IPS-15b (cell line): ENCODE results near the gene HDAC2.
"Not testable (repeated sequence)": the region's sequence is repeated elsewhere in the genome, so short reads cannot be mapped to it uniquely, and the experiment has no call there.

Experiments used
- H3K27me3 ChIP-seq: one replicate; pipeline ENCODE4 v1.6.1; 2013; ENCODE audit warnings: low read length; ENCODE audit not compliant: control insufficient read depth, insufficient read depth
- H3K36me3 ChIP-seq: one replicate; pipeline ENCODE4 v1.6.1; 2013; ENCODE audit warnings: low read length; ENCODE audit not compliant: control insufficient read depth, insufficient read depth
- H3K4me1 ChIP-seq: one replicate; pipeline ENCODE4 v1.6.1; 2013; ENCODE audit warnings: mild to moderate bottlenecking, low read length; ENCODE audit not compliant: control insufficient read depth, insufficient read depth
- H3K4me3 ChIP-seq: one replicate; pipeline ENCODE4 v1.5.1; 2013; ENCODE audit warnings: low read depth, low read length
- H3K9ac ChIP-seq: one replicate; pipeline ENCODE4 v1.6.1; 2013; ENCODE audit warnings: low read depth, mild to moderate bottlenecking, low read length
- H3K9me3 ChIP-seq: one replicate; pipeline ENCODE4 v1.6.1; 2013; ENCODE audit warnings: mild to moderate bottlenecking, low read length; ENCODE audit not compliant: control insufficient read depth, insufficient read depth

The HDAC2 gene

DNA sequence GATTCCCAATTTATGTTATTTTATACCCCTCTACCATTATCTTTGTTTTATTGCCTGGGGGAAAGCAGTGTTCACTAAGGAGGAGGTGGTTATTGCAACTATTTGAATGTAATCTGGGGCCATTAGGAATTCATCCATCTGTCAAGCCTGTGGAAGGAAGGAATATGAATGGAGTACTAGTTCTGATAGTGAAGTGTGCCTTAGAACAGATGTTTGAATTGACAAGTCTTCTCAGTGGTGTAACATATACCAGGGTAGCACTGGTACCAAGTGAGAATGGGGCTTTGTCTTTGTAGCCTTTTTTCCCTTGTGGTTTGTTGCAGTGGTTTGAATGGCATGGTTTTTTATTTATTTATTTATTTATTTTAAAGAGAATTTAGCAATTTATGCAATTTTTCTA, 27.9 kb upstream of the HDAC2 start:
- Histone ChIP-seq H3K27me3 (no peaks in the 10 kb centered on the region), H3K36me3 (no peaks in the 10 kb centered on the region), H3K9ac (no peak overlapping the region), H3K9me3 (no peaks in the 10 kb centered on the region), H3K4me3 (no peak overlapping the region), H3K4me1 (peaks cover 11% of the 10 kb centered on the region)

DNA sequence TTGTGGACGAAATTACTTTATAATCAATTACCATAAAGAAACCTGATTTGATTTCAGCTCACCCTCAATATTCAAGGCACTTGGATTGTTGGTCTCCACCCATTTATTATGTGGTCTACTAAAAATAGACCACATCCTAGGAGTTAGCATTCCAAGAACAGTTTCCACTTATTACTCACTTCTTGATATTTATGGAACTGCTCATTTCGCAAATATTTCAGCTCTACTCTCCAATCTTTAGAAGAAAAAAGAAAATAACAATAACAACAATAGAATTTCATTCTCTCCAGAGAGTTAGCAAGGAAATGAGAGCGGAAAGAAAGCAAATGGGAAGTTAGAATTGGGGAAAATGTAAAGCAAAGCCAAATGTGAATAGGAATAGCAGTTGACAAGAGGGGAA, 26.2 kb upstream of the HDAC2 start:
- Histone ChIP-seq H3K9me3 (no peaks in the 10 kb centered on the region), H3K4me1 (peaks cover 4% of the 10 kb centered on the region), H3K27me3 (no peaks in the 10 kb centered on the region), H3K36me3 (no peaks in the 10 kb centered on the region), H3K9ac (no peak overlapping the region), H3K4me3 (no peak overlapping the region)

DNA sequence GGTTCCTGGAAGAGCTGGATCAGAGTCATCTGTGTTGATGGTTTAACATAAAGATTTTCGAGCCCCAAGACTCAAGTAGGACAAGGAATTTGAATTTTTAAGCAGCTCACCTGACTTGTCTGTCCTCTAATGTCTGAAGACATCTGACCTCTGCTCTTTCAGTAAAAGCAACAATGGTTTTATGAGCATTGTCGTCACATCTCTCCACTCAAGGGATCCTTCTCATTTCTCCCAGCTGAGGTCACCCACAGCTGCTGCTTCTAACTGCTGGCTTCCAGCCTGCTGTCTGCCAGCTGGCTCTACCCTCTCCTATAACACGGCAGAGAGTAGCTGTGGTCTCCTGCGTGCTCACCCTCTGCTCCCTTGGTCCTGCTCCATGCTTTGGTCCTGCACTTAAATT, 24.7 kb upstream of the HDAC2 start:
- H3K27me3 ChIP-seq, result no peaks in the 10 kb centered on the region
- no peaks in the 10 kb centered on the region for H3K36me3 ChIP-seq
- no peak overlapping the region for H3K4me3 ChIP-seq
- H3K9ac ChIP-seq, result no peak overlapping the region
- H3K9me3 ChIP-seq, result no peaks in the 10 kb centered on the region
- peaks cover 4% of the 10 kb centered on the region for H3K4me1 ChIP-seq

DNA sequence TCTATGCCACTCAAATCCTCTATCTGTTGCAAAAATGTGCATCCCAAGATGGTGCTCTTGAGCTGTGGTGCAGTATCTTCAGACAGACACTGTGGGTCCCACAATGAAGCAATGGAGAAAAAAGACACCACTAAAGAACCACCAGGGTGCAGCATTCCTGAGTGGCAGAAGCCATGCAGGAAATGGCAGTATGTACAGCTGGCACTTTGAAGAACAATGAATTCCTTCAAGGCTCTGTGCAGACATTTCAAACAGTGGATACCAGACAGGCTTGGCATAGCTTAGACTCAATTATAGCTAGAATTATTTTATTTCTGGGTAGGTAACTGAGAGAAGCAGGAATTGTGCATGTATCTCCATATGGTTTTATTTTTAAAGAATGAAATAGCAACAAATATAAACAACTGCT, 24.0 kb upstream of the HDAC2 start:
- no peak overlapping the region for H3K4me3 ChIP-seq
- H3K9me3 ChIP-seq, result no peaks in the 10 kb centered on the region
- no peaks in the 10 kb centered on the region for H3K27me3 ChIP-seq
- H3K36me3 ChIP-seq, result no peaks in the 10 kb centered on the region
- no peak overlapping the region for H3K9ac ChIP-seq
- H3K4me1 ChIP-seq, result peaks cover 4% of the 10 kb centered on the region

DNA sequence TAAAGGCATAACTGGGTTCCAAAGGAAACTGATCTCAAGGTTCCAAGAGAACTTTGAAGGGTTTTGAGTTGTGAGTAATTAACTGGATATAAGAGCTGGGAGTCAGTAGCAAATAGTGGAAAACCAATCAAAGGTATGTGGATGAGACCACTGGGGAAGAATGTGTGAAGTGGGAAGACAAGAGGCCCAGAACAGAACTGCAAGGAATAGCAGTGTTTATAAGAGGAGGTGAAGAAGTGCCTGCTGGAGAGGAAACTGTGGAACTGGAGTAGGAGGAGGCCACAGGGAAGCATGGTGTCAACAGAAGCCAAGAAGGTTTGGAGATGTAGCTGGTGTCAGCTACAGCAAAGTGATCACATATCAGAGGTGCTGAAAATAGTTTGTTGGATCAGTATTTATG, 18.7 kb upstream of the HDAC2 start:
- H3K4me1 ChIP-seq, result no peaks in the 10 kb centered on the region
- no peak overlapping the region for H3K4me3 ChIP-seq
- no peaks in the 10 kb centered on the region for H3K9me3 ChIP-seq
- no peak overlapping the region for H3K9ac ChIP-seq
- no peaks in the 10 kb centered on the region for H3K36me3 ChIP-seq
- no peaks in the 10 kb centered on the region for H3K27me3 ChIP-seq

DNA sequence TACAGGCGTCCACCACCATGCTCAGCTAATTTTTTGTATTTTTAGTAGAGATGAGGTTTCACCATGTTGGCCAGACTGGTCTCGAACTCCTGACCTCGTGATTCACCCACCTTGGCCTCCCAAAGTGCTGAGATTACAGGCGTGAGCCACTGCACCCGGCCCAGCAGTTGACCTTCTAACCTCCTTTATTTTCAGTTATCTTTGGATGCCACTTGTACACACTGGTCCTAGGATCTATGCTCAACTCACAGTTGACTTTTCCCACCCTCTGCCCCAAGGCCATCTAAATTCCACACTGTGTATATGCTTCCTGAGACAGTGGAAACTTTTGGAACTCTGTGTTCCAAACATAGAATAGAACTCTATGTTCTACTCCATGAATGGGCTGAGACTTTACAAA, 11.7 kb upstream of the HDAC2 start:
- not testable (repeated sequence) for H3K9ac ChIP-seq, H3K4me3 ChIP-seq, H3K27me3 ChIP-seq, H3K9me3 ChIP-seq, H3K4me1 ChIP-seq, H3K36me3 ChIP-seq

DNA sequence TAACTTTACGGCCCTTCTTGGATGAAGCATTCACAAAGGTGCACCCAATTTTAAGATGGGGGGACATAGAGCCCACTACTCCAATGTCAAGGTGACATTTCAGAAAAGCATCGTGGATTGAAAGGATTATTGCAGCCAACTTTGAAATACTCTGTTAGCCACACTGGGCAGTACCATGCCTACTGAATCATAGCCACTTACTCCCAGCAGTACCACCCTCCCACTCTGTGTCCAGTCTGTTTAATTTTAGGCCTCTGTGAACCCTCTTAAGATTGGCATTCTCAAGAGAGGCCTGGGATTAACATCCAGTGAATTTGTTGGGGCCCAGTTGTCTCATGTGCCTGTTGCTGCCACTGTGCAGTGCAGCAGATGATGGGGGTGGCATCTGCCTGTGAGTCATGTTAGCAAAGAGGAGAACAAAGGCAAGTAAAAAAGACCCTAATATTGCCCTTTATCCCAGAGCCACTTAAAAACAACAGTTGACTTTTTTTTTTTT, 11.2 kb upstream of the HDAC2 start:
- H3K4me1 ChIP-seq, result no peaks in the 10 kb centered on the region
- no peak overlapping the region for H3K4me3 ChIP-seq
- no peaks in the 10 kb centered on the region for H3K9me3 ChIP-seq
- no peaks in the 10 kb centered on the region for H3K36me3 ChIP-seq
- H3K9ac ChIP-seq, result no peak overlapping the region
- H3K27me3 ChIP-seq, result no peaks in the 10 kb centered on the region

DNA sequence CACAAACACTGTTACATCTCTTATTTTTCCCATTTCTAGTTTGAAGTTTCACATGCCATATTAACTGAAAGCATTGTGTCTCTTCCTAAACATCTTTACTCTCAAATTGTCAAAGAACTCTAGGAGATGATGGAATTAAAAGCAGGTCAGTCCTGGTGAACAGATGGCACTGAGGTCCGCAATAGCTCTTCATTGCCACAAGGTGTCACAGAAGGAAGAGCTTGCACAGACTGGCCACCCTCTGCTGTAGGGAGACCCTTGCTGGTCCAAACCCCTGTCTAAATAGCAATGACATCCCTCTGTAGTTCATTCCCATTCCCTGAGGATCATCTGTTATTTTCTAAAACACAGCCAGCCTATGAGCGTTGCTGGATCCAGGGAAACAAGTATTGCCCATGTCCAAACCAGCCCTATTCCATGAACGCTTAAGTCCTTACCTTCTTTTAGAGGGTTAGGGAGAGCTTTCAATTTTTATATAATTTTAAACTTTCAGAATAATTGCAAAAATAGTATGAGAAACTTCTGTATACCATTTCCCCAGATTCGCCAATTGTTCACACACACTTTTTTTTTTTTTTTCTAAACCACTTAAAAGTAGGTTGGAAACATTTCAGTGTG, 10.1 kb upstream of the HDAC2 start:
- H3K9me3 ChIP-seq, result no peaks in the 10 kb centered on the region
- H3K4me1 ChIP-seq, result no peaks in the 10 kb centered on the region
- H3K9ac ChIP-seq, result no peak overlapping the region
- no peaks in the 10 kb centered on the region for H3K36me3 ChIP-seq
- H3K4me3 ChIP-seq, result no peak overlapping the region
- no peaks in the 10 kb centered on the region for H3K27me3 ChIP-seq

DNA sequence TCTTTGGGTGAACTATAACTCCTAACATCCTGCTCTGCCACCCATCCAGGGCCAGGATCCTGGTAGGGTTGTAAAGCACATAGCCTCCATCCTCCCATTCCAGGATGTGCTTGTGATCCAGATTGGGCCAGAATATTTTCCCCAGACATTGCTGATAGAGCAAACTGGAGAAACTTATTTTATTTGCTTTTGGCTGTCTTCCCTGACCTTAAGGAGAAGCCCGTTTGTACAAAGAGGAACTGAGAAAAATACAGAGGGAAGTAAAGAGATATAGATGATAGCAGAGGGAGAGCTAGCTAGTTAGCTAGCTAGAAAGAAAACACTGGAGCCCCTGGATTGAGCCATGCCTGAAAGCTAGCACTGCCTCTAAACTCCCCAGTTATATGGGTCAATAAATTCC, 9.0 kb upstream of the HDAC2 start:
- Histone ChIP-seq H3K9me3 (no peaks in the 10 kb centered on the region), H3K9ac (no peak overlapping the region), H3K27me3 (no peaks in the 10 kb centered on the region), H3K4me1 (no peaks in the 10 kb centered on the region), H3K36me3 (no peaks in the 10 kb centered on the region), H3K4me3 (no peak overlapping the region)

DNA sequence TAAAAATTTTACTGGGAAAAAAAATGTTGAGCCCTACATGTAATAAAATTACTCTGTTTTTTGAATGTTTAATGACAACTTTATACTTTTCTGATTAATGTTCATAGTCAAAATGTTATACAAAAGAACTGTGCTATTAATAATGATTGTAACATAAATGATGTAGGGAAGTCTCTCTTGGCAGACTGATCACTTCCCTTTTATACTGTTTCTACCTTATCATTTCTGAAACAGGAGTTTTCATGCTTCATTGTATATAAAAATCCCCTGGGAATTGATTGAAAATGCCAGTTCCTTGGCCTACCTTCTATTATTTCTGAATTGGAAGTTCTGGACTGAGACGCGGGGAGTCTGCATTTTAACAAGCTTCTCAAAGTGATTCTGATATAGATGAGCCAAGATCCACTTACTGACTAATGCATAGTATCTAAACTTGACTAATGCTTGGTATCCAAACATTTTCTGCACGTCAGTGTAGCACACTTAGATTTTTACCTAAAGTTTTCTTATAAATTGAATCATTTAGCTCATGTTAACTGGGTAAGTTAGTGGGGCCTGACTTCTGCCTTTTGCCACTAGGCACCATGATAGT, 7.2 kb upstream of the HDAC2 start:
- Histone ChIP-seq H3K4me1 (no peaks in the 10 kb centered on the region), H3K27me3 (no peaks in the 10 kb centered on the region), H3K36me3 (no peaks in the 10 kb centered on the region), H3K9me3 (no peaks in the 10 kb centered on the region), H3K9ac (no peak overlapping the region), H3K4me3 (no peak overlapping the region)

DNA sequence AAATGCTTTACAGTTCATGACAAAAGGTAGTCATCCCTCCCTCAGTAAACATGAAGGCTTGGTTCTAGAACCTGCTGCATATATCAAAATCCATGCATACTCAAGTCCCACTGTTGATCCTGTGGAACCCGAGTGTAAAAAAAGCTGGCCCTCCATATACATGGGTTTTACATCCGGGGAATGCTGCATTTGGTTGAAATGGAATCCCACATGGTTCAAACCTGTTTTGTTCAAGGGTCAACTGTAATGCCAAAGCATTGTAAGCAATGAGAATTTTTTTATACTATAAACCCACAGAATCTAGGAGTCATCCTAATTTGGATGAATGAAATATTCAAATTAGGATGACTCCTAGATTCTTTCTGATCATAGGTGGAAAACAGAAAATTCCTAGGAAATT, 5.9 kb upstream of the HDAC2 start:
- Histone ChIP-seq H3K9me3 (no peaks in the 10 kb centered on the region), H3K4me1 (no peaks in the 10 kb centered on the region), H3K36me3 (no peaks in the 10 kb centered on the region), H3K27me3 (peaks cover 4% of the 10 kb centered on the region), H3K9ac (no peak overlapping the region), H3K4me3 (no peak overlapping the region)

DNA sequence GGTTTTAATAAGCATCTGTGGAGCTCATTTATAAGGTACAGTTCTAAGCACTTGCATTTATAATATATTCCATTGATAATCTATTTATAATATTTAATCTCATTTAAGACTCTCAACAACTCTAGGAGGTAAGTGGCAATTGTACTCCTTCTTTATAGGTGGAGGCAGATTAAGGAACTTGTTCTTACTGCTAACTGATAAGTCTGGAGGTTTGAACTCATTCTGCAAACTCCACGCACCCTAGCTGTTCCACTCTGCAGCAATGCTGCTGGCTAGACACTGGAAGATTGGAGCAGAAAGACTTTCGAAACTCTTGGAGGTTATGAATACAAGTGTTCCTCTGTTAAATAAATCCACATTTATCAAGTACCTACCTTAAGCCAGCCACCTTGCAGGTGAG, 793 bp upstream of the HDAC2 start:
- no peak overlapping the region for H3K9ac ChIP-seq
- H3K36me3 ChIP-seq, result no peaks in the 10 kb centered on the region

More for the DNA sequence above, 793 bp upstream of the HDAC2 start:
- Histone ChIP-seq H3K9me3 (no peaks in the 10 kb centered on the region), H3K4me1 (peaks cover 7% of the 10 kb centered on the region), H3K27me3 (peaks cover 7% of the 10 kb centered on the region), H3K4me3 (peak overlapping the region; percentile 91)
